HG02943 (cell line): ENCODE measurements around the gene SRP14.
"Not testable (repeated sequence)": the region's sequence is repeated elsewhere in the genome, so short reads cannot be mapped to it uniquely, and the experiment has no call there.

Experiments
- ATAC-seq: cut with Tn5 transposase; IDR thresholded peaks from one replicate; pipeline ENCODE4 v1.9.1; 2021; ENCODE audit warnings: mild to moderate bottlenecking, low read depth, moderate library complexity; ENCODE audit not compliant: unreplicated experiment

SRP14 gene

GRCh38 chr15:40032125-40032839, 6.7 kb downstream of the SRP14 start:
- no peak for ATAC-seq

- no peak for ATAC-seq
Measured at GRCh38 chr15:40031300-40031699, 7.7 kb downstream of the SRP14 start.

- no peak for ATAC-seq
Measured at GRCh38 chr15:40029979-40030893, 8.7 kb downstream of the SRP14 start.

GRCh38 chr15:40028853-40029252, 10.1 kb downstream of the SRP14 start:
- no peak for ATAC-seq

GRCh38 chr15:40028193-40028592, 10.8 kb downstream of the SRP14 start:
- ATAC-seq = no peak

- ATAC-seq = no peak
Measured at GRCh38 chr15:40016224-40016865, 22.6 kb downstream of the SRP14 start.

- ATAC-seq = no peak
Measured at GRCh38 chr15:40014390-40014789, 24.6 kb downstream of the SRP14 start.

GRCh38 chr15:40013372-40013771, 25.6 kb downstream of the SRP14 start:
- ATAC-seq = not testable (repeated sequence)

GRCh38 chr15:40011303-40011702, 27.7 kb downstream of the SRP14 start:
- no peak for ATAC-seq

GRCh38 chr15:40010686-40011085, 28.3 kb downstream of the SRP14 start:
- no peak for ATAC-seq

GRCh38 chr15:40008061-40008765, 30.8 kb downstream of the SRP14 start:
- ATAC-seq = no peak

GRCh38 chr15:40006646-40007045, 32.3 kb downstream of the SRP14 start:
- ATAC-seq = no peak

GRCh38 chr15:40006003-40006402, 33.0 kb downstream of the SRP14 start:
- ATAC-seq = no peak

GRCh38 chr15:40003116-40003916, 35.7 kb downstream of the SRP14 start:
- ATAC-seq = no peak

- no peak for ATAC-seq
Measured at GRCh38 chr15:40002295-40002694, 36.7 kb downstream of the SRP14 start.

GRCh38 chr15:39999538-40000200, 39.3 kb downstream of the SRP14 start:
- ATAC-seq = no peak

- ATAC-seq = no peak
Measured at GRCh38 chr15:39998511-39999077, 40.4 kb downstream of the SRP14 start.

GRCh38 chr15:39997639-39998038, 41.3 kb downstream of the SRP14 start:
- ATAC-seq = no peak

- no peak for ATAC-seq
Measured at GRCh38 chr15:39997031-39997430, 42.0 kb downstream of the SRP14 start.
